UCSD-AML1 (cell line): ENCODE results near the gene RGS7.
"Not testable (repeated sequence)": the region's sequence is repeated elsewhere in the genome, so short reads cannot be mapped to it uniquely, and the experiment has no call there.

ENCODE experiments used
- DNase-seq: peaks from one replicate; lab custom pipeline; 2025; ENCODE audit not compliant: unreplicated experiment; lab: John Stamatoyannopoulos, UW

The RGS7 gene

DNA sequence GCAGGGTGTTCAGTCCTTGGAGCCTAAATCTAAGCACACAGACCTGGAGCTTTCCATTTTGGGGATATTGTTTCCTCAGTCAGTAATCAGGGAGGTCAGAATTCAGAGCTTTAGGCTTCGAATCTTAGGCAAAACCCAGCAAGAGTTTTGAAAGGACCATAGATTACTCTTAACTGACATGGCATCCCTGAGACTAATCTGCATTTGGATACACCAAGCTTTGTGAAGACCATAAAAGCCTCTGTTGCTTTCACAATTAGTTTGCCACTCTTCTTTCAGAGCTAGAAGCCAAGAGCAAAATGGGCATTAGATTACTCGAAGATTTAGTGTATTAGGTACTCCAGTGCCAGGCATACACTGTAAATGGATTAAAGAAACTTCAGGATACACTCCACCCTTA is 613.3 kb downstream of the RGS7 start:
- DNase-seq = no peak

- no peak for DNase-seq
These were observed 617.3 kb downstream of the RGS7 start for GRCh38 chr1:240739754-240740153.

DNA sequence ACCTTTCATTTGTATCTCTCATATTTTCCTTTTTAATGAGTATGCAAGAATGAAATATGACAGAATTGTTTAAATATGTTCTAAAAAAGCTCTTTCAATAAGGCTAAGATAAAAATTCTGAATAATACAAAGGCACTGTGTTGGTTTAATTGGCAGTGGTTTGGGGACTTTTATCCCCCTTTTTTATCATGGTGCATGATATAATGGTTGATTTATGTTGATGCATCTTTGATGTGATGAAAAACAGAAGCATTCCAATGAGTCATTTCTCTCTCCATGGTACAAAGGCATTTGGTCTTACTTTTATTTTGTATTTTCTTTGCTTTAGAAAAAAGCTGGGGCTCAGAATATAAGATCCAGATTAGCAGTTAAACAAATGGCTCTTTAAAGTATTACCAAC is 617.9 kb downstream of the RGS7 start:
- no peak for DNase-seq

GRCh38 chr1:240737766-240738265 is 619.2 kb downstream of the RGS7 start:
- no peak for DNase-seq

DNA sequence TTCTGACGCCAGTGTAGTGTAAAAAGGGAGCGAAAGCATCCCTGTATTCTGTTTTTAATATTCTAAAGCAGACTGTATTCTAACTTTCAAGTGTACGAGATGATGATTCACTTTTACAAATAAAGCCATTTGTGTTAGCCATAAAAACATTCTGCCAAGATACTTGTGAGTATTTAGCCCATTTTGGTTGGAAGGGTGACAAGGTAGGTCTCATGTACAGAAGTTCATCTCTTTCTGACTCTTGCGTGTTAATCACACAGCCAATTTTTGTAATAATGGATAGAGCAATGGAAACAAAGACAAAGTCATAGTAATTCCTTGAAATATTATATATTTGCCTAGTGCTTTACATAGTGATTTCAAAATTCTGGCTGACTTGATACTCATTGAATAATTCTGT is 619.7 kb downstream of the RGS7 start:
- no peak for DNase-seq

GRCh38 chr1:240734705-240735104 is 622.3 kb downstream of the RGS7 start:
- not testable (repeated sequence) for DNase-seq

DNA sequence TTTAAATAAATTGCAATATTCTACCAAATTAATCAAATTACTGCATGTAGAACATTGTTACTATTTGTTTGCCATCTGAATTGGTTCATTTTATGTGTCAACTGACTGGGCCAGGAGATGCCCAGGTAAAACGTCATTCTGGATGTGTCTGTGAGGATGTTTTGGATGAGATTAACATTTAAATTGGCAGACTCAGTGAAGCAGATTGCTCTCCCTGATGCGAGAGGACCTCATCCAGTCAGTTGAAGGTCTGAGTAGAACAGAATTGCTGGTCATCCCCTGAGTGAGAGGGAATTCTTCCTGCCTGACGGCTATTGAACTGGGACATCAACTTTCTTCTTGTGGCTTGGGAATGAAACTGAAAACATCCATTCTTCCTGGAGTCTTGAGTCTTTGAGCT is 623.0 kb downstream of the RGS7 start:
- DNase-seq = no peak

DNA sequence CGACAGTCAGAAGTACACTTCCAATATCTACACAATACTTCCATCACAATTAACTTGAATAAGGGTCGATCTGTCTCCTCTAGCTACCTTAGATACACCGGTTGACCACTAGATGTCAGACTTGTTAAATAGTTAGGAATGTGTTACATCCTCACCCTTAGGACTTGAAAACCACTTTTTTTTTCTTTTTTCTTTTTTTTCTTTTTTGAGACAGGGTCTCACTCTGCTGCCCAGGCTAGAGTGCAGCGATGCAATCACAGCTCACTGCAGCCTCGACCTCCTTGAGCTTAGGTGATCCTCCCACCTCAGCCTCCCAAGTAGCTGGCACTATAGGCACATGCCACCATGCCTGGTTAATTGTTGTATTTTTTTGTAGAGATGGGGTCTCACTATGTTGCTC is 624.6 kb downstream of the RGS7 start:
- DNase-seq = no peak
